Measurements from ENCODE around the gene BTBD16.

The BTBD16 gene

DNA sequence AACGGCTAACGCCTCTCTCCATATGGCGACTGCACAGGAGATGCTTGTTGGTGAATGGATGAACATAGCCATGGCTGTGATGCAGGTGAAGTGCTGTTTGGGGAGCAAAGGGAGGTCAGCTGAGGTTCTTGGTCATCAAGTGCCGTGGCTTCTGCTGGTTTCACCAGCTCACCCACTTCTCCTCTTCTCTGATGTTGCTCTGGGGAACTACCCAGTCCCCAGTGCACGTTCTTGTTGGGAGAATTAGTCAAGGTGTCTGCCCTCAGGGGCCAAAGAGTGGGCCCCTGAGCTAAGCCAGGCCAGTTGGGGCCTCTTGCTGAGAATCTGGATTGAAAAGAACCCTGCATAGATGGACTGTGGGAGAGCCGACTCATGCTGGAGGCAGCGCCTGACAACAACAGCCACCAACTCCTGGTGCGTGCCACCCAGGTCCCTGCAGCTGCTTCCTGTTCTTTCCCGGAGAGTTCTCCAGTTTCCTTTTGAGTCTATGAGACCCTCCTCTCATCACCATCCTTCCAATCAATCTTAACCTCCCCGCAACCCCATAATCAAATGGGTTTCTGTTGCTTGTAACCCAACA is 3.0 kb downstream of the BTBD16 start:
- DNase-seq (ENCODE audit: low read depth in 2 of 2) = no peak

DNA sequence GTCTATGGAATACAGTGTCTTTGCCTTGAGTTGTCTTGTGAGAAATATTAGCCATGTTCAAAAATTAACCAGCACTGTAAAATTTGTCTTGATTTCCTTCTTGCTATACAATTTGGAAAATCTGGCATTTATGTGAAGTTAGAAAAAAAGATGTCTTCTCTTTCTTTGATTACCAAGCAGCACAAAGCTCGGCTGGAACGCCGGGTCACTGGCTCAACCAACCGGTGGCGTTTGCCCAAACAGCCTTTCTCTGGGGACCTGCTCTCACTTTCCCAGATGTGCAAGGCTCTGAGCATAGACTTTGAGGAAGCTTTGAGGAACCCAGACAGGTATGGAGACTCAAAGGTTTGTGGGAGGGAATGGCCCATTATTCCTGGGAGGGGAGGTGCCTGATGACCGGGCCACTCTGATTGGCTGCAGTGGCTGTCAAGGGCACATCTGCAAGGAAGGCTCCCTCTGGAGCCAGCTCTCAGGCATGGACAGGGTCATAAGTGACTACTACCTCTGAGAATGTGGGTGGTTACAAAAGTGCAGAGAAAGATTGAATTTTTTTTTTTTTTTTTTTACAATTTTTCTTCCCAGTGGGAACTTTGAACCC is 5.6 kb downstream of the BTBD16 start:
- DNase-seq (ENCODE audit: low read depth in 2 of 2) = no peak

DNA sequence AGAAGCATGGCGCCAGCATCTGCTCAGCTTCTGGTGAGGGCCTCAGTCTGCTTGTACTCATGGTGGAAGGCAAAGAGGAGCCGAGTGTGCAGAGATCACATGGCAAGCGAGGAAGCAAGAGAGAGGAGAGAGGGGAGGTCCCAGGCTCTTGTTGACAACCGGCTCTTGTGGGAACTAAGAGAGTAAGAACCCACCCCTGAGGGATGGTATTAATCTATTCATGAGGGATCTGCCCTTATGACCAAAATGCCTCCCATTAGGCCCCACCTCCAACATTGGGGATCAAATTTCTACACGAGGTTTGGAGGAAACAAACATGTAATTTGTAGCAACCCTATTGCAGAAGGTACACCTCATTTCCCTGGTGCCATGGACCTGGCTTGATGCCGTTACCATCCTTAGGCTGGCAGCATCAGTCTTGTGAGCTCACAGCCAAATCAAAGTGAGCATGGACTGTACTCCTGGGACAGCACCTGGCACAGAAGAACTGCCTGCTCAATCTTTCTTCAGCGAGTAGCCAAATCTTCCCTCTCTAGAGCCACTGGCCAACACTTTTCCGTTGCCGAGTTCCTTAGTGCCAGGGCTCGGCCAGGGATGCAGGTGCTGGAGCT is 6.5 kb downstream of the BTBD16 start:
- no peak for DNase-seq (ENCODE audit: low read depth in 2 of 2)

DNA sequence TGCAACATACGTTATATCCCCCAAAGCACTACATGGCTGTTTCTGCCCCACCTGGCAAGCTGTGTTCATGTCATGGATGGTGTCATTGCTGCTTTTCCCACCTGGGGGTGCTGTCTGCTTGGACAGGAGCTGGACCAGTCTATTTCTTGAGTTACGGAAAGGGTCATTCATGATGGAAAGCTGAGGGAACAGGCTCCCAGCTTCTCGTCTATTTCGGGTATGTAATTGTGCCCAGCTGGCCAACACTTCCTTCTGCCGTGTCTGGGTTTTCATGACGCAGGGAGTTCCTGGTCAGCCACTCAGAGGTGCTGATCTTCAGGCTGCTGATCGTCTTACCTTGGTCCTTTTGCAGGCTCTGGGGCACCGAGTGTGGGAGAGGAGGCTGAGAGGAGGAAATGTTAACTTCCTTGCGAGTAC is 8.6 kb downstream of the BTBD16 start:
- DNase-seq (ENCODE audit: low read depth in 2 of 2) = peak in 1 of 2 experiments; percentile 10

DNA sequence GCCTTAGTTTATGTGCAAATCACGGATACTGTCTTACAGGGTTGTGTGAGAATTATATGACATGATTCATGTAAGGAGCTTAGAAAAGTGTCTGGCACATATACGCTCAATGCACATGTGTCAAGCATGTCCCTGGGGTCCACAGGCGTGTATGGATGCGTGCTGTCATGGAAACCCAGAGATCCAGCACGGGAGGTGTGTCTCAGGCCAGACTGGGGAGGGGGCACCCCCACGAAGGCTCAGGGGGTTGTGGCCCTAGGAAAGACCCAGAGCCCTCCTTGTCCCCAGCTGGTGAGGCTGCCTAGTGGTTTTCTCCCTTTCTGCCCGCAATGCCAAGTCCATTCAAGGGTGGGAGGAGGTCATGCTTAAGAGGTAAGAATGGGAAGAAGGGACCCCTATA is 9.1 kb downstream of the BTBD16 start:
- no peak for DNase-seq (ENCODE audit: low read depth in 2 of 2)

DNA sequence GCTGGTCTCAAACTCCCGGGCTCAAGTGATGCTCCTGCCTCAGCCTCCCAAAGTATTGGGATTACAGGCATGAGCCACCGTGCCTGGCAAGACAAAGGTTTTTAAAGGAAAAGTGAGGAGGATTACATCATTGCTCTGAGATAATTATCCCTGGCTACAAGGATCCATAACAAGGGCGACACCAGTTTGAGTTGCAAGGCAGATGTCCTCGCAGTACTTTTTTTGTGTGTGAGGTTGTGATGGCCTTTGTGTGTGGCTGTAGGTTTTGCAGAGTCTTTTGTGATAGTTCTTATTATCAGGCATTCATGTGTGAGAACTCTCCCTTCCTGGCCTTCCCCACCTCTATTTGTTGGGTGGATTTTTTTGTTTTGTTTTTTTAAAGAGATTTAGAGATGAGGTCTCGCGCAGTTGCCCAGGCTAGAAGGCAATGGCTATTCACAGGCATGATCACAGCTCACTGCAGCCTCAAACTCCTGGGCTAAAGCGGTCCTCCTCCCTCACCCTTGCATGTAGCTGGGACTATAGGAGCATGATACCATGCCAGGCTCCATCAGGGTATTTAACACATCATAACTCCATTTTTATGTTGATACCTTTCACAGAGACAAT is 10.0 kb downstream of the BTBD16 start:
- no peak for DNase-seq (ENCODE audit: low read depth in 2 of 2)

DNA sequence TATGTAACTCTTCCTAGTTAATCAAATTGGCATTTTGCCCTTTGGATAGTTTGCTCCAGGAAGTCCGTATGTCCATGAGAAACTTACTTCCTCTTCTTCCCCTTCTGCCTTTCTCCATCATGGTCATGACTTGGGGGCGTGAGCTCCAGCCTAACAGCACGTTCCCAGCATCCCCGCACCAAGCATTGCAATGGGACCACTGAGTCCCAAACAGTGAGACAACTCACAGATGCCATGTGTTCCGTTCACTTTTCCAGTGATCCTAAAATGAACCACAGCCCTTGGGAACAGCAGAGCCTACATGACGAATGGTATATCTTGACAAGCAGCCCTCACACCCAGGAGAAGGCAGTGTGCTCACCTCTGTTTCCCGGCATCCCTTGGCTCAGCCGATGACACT is 10.7 kb downstream of the BTBD16 start:
- no peak for DNase-seq (ENCODE audit: low read depth in 2 of 2)

DNA sequence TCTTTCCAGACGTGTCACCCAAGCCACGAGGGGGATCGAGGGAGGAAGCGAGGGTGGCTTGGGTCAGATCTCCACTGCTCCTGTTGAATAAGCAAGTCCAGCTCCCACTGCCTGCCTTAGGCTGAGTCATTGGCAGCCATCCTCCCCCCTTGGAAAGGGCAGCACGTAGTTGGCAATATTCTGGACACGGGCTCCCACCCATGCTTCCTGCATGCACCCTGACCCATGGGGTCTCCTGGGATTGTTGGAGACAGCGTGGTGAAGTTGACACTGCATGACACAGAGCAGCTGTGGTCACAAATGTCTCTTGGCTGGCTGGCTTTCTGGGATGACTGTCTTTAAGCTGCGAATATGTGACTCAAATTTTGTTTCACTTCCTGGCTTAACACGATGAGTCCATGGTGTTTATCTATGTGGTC is 11.2 kb downstream of the BTBD16 start:
- no peak for DNase-seq (ENCODE audit: low read depth in 2 of 2)

DNA sequence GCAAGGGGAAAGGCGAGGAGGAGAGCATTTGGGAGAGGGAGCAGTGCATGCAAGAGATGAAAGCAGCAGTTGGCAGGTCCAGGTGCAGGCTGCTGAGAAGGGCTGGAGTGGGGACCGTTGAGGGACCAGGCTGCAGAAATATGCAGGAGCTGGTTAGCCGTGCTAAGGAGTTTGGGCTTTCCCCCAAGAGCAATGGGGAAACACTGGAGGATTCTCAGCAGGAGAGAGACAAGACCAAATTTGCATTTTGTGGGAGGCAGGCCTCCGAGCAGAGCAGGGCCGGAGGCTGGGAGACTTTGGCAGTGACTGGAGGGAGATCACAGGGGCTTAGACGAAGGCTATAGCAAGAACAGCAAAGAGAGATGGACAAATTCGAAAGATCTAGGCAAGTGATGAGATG is 11.8 kb downstream of the BTBD16 start:
- no peak for DNase-seq (ENCODE audit: low read depth in 2 of 2)

DNA sequence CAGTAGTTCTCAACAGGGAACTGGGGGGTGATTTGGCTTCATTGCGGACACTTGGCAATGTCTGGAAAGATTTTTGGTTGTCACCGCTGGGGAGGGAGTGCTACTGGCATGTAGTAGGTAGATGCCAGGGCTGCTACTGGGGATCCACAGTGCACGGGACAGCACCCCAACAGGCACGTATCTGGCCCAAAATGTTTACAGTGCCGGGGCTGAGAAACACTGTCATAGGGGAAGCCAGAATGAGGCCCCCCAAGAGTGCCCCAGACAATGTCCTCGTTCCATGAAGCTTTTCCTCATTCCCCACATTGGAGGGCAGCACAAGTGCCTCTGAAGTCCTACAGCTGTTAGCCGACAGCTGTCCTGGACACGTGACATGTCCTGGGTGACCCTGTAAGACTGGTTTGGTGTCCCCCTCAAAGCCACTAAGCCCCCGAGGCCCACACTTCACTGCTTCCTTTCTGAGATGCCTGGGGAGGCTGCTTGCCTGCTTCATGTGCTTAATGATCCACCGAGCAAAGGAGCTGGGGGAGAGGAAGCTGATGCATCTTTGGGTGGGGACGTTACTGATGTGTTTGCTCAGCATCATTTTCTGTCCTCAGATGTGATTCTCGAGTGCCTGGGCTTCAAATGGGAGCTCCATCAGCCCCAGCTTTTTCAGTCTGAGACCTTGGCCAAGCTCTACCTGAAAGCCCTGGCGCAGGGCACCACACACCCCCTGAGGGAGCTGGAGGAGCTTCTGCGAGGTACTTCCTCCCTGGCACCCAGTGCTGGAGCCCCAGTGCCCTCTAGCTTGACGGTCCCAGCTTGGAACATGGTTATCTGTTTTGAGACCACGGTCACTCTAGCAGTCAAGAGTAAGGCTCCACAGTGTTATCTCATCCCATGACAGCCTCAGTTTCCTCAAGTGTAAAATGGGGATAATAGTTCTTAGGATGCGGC is 14.7 kb downstream of the BTBD16 start:
- DNase-seq (ENCODE audit: low read depth in 2 of 2) = no peak

DNA sequence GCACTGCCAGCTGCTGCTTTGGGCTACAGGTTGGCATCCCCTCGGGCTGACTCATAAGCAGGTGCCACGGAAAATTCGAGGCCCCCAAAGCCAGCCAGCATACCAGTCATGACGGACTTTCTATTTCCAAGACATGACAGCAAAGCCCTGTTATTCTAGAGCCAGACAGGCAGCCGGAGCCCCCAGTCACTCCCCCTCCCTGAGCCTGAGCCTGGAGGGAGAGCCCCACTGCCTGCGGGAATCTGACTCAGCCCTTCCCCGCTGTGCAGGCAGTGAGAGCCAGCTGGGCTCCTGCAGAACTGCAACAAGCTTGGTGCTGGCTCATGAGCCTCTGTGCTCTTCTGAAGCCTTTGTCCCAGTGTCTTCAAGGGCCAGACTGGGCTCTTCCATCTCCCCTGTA is 15.8 kb downstream of the BTBD16 start:
- no peak for DNase-seq (ENCODE audit: low read depth in 2 of 2)

DNA sequence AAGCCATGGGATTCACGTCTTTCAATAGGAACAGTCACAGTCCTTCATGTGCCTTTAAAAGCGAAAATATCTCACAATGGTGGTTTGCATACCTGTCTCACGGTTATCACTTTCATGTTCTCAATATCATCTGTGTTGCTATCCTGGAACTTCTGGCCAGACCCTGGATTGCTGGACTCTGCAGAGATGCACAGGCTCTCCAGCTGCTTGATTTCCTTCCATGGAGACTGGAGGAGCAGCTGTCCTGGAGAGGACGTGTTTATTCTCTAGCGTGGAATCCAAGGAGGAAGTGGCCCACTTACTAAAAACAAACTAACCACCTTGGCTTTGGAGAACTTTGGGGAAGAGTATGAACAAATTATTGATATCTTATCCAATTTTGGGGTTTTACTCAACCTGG is 16.5 kb downstream of the BTBD16 start:
- DNase-seq (ENCODE audit: low read depth in 2 of 2) = no peak

DNA sequence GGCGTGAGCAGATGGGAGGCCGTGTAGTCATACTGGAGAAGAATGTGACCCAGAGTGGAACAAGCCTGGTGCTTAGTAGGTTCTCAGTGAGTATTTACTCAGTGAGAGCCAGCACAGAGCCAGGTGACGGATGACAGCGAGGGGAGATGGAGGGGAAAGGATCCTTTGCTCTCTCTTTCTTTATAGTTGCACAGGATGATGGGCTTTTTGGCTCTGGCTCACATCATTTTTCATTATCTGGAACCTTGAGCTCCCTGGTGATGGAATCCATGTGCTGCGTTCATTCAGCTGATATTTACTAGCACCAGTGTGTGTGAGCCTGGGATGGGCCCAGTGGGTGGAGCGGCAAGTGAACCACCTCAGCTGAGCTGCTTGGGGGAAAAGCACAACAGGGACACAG is 17.2 kb downstream of the BTBD16 start:
- no peak for DNase-seq (ENCODE audit: low read depth in 2 of 2)

DNA sequence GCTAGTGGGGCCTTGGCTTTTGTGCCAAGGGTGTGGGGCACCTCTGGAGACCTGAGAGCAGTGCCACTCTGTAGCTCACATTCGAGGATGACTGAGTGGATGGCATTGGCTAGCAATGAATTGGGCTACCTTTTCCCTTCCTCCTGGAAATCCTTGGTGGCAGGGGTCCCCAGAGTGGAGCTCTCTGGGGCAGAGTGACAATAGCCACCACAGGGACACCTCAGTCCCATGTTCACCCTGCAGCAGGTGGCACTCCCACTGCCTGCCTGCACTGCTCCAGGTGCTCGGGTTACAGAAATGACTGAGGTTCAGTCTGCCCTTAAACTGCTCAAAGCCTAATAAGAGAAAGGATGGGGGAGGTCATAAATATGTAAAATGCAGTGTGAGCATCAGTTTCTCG is 17.8 kb downstream of the BTBD16 start:
- no peak for DNase-seq (ENCODE audit: low read depth in 2 of 2)

DNA sequence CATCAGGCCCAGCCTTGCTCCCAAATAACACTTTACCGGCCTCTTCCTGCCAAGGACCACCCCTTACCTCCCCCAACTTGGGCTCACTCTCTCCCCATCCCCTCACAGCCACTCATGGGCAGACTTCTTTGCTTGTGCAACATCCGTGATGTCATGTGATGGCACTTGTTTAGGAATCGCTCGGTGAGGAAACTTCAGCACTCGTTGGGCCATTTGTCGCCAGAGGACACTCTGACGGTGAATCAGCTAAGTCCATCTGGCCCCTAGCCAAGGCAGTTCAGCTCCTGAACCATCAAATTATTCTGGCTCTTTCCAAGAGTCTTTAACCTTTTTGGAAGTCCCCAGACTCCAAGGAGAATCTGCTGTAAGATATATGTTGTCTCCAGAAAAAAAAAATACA is 19.2 kb downstream of the BTBD16 start:
- DNase-seq (ENCODE audit: low read depth in 2 of 2) = no peak

DNA sequence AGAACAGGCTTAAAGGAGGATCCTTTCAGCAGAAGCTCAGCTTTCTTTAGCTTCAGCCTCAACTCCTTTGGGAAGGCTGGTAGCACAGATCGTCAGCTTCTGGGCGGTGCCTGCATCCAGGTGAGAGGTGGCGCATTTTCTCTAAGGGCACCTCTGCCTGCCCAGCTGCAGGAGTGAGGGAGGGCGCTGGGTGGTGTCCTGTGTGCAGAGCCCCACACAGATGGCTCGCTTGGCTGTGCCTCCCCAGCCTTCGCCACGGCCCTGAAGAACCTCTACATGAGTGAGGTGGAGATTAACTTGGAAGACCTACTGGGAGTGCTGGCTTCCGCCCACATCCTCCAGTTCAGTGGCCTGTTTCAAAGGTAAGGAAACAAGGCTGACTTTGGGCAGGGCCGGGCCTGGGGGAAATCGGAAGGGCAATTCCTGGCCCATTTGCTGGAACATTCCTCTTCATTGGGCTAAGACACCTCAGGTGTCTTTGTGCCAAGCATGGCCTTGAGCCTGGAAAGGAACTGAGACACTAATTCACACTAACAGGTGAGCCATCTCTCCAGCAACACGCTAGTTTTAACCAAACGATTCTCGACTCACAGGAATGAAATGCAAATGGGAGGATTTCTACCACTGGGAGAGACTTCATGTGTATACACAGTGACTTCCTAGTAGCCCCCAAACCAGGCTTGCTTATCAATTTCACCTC is 19.9 kb downstream of the BTBD16 start:
- no peak for DNase-seq (ENCODE audit: low read depth in 2 of 2)

DNA sequence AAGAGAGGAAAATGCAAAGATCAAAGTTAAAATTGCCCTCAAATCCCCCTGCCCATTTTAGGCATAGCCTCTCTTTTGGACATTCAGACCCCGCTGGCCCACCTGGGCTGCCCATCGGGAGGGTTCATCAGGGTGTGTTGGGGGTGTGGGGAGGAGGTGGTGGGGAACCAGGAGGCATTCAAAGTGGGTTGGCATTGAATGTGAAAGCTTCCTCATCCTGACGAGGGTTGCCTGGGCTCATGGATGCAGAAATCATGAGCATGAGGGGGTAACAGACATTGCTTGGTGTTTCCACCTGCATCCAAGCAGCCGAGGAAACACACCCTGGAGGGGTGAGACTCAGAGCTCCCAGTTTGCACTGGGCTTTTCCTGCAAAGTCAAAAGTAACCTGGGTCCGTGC is 20.6 kb downstream of the BTBD16 start:
- no peak for DNase-seq (ENCODE audit: low read depth in 2 of 2)

DNA sequence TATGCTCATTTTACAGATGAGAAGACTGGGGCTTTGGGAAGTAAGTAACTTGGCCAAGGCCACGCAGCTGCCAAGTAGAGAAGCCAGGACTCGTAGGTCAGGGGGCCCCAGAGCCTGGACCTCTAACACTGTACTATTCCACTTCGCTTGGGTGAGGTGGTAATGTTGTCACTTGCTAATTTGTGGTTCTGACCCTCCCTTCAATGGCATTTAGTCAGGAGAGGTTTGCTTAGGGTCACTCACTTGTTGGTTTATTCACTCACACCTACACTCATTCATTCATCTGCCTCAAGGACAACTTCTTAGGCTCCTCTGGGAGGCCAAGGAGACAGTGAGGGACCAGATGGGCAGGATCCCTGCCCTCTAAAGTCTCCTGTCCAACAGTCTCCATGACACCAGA is 21.3 kb downstream of the BTBD16 start:
- DNase-seq (ENCODE audit: low read depth in 2 of 2) = no peak

DNA sequence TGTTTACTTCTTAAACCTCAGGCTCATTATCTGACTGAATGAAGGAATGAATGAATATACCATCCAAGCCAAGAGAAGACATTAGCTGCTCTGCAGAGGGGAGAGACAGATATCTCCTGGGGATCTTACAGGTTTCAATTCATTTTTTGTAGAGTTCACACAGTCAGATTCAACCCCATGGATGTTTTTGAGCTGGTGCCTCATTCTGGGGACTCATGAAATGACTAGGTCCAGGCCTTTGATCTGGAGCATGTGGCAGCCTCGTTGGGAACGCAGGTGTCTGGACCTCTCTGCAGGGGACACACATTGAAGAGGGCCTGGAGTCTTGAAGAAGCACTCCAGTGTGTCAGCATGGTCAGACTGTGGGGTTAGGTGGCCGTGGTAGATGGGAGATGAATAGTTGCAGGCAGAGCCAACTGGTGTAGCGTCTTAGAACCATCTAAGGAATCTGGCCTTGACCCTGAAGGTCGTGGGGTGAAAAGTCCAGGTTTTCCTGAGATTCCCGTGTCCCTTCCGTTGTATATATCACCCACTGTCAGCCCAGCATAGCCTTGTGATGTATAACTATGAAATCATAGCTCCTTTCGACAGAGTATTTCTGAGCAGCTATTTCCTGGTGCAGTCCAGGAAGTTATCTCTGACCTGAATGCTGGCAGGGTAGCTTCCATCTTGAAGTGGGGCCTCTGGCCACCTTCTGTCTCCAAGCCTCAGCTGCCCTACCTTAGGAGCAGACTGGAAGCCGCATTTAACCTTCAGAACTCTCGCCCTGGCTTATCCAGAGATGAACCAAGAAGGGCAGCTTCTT is 22.3 kb downstream of the BTBD16 start:
- no peak for DNase-seq (ENCODE audit: low read depth in 2 of 2)

DNA sequence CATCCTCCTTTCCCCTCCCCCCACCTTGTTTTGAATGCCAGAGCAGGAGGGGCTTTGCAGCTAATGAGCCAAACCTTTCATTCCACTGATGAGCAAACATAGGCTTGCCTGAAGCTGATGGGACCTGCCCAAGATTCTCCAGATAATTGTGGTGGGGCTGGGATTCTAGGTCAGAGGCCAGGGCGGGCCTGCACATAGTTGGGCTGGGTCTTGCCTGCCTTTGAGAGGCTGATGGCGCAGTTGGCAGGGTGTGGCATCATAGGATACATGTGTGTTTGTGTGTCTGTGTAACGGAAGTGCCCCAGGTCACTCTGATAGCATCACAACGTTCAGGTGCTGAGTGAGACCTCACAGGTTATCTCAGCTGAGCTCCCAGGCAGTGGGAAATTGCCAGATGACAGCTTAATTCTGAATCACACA is 22.9 kb downstream of the BTBD16 start:
- no peak for DNase-seq (ENCODE audit: low read depth in 2 of 2)
